HG03196 (cell line): ENCODE data around the gene ASXL1.
"Not testable (repeated sequence)": the region's sequence is repeated elsewhere in the genome, so short reads cannot be mapped to it uniquely, and the experiment has no call there.

ENCODE experiments used
- ATAC-seq: cut with Tn5 transposase; IDR thresholded peaks from one replicate; pipeline ENCODE4 v1.9.1; 2021; ENCODE audit not compliant: unreplicated experiment

Gene ASXL1

DNA sequence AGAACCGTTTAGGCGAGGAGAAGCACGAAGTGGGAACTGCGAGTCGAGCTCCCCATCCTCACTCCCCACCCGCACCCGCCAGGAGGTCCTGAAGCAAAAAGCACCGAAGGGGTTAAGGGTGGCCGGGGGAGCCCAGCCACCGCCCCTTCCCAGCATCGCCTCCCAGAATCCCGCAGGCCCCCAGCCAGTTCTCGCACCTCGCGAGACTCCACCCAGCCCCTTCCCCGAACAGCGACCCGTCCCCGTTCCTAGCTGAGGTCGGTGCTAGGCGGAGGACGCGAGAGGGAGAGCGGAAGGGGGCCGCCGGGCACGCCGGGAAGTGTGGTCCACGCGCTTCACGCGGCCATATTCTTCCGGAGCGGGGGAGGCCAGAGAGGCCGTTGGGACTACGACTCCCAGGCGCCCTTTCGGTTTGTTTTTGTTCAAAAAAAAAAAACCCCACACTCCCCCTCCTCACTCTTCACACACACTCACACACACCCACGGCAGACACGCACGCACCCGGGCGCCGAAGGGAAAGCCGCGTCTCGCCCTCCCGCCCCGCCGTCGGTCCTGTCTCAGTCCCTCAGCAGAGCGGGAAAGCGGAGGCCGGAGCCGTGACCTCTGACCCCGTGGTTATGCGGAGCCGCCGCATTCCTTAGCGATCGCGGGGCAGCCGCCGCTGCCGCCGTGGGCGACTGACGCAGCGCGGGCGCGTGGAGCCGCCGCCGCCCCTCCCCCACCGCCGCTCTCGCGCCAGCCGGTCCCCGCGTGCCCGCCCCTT is at the start of gene ASXL1:
Gene ASXL1 (plus strand): TSS at position 463 of the 763 bp plus-strand sequence. CDS start 445 bp downstream, outside the sequence.
- peak; percentile 75 for ATAC-seq

DNA sequence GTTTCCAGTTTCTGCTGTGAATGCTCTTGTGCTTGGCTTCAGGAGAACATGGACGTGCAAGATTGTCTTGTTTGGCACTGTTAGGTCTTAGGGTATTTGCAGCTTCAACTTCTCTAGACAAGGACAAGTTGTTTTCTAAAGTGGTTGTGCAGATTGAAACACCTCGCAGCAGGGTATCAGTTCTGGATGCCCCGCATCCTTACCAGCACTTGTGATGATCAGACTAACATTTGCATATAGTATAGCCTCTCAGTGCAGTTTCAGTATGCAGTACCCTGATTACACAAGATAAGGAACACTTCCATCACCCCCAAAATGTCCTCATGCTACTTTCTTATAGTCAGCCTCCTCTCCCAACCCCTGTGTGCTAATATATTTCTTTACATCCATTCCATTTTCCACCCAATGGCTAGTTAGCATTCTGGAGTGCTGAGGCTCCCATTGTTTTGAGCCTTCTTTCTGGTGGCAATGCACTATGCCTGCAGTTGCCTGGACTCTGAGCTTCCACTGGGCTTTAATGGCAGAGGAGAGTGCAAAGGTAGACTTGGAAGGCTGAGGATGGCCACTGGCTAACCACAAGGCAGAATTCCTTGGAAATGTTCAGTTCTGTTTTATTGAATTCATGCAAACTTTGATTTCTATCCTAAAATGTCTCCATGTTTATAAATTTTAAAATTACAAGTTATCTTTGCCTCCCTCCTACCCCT is 45.3 kb upstream of the ASXL1 start:
- no peak for ATAC-seq

DNA sequence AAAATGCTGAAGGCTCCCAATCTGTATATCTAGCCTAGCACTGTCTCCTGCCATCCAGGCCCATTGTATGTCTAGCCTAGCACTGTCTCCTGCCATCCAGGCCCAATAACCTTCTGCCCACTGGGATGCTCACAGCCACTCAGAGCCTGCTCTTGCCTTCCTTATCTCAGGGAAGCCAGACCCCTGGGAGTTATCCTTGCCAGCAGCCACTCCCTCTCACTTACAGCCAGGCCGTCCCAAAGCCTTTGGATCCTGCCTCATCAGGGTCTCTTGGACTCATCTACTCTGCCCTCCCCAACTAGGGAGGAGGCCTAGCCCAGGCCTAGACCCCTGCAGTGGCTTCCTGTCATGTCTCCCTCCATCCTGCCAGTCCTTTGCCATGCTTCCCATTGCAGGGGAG is 43.4 kb upstream of the ASXL1 start:
- no peak for ATAC-seq

DNA sequence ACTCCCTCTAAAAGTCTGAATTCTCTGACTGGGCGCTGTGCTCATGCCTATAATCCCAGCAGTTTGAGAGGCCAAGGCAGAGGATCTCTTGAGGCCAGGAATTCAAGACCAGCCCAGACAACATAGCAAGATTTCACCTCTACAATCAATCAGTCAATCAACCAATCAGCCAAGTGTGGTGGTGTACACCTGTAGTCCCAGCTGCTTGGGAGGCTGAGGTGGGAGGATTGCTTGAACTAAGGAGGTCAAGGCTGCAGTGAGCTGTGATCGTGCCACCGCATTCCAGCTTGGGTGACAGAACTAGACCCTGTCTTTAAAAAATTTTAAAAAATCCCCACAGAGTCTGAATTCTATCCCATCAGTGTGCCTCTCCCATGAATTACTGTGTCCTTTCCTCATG is 42.7 kb upstream of the ASXL1 start:
- no peak for ATAC-seq

DNA sequence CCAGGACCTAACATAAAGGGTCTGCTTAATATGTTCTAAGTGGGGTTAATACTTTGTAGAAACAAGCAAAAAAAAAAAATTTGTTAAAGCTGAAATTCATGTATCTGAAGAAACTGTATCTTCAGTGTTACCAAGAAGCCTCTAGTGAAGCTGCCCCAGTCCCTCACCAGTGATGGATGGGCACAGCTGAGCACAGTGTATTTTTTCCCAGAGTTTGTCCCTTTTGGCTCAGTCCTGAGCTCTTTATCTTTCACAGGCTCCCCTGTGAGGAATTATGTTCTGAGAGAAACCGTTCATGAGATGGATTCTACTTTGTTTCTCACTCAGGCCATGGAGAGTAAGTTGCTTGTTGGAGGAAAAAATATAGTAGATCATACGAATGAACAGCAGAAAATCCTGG is 42.2 kb upstream of the ASXL1 start:
- no peak for ATAC-seq

DNA sequence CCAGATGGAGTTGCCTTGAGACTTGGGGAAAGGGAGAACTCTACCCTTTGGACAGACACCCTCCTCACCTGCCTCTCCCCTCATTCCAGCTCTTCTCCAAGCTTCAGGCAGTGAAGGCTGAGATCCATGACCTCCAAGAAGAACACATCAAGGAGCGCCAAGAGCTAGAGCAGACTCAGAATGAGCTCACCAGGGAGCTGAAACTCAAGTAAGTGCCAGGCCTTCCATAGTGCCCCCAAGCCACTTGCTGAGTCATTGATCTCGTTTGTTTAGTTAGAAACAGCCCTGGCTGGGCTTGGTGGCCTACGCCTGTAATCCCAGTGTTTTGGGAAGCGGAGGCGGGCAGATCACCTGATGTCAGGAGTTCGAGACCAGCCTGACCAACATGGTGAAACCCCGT is 41.5 kb upstream of the ASXL1 start:
- ATAC-seq: no peak

DNA sequence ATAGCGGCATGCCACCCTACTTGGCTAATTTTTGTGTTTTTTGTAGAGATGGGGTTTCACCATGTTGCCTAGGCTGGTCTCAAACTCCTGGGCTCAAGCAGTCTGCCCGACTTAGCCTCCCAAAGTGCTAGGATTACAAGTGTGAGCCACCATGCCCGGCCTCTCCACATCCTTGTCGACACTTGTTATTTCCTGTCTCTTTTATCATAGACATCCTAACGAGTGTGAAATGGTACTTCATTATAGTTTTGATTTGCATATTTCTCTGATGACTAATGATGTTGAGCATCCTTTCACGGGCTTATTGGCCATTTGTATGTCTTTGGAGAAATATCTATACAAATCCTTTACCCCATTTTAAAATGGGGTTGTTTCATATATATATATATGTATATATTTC is 39.0 kb upstream of the ASXL1 start:
- no peak for ATAC-seq

DNA sequence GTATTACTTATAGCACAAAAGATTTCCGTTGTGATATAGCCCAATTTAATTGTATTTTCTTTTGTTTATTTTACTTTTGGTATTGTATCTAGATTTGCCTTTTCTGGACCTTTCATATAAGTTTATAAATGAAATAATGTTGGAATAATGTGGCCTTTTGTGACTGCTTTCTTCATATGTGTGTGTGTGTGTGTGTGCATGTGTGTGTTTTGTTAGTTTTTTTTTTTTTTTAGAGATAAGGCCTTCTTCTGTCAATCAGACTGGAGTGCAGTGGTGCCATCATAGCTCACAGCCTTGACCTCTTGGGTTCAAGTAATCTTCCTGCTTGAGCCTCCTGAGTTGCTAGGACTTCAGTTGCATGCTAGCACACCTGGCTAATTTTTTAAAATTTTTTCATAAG is 37.8 kb upstream of the ASXL1 start:
- ATAC-seq: no peak

DNA sequence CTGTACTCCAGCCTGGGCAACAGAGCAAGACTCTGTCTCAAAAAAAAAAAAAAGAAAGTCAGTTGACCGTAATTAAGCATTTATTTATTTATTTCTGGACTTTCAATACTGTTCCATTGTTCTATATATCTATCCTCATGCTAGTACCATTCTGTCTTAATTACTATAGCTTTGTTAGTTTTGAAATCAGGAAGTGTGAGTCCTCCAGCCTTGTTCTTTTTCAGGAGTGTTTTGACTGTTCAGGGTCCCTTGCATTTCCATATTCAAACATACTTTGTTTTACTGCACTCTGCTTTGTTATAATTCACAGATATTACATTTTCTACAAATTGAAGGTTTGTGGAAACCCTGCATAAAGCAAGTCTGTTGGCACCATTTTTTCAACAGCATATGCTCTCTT is 36.7 kb upstream of the ASXL1 start:
- no peak for ATAC-seq

DNA sequence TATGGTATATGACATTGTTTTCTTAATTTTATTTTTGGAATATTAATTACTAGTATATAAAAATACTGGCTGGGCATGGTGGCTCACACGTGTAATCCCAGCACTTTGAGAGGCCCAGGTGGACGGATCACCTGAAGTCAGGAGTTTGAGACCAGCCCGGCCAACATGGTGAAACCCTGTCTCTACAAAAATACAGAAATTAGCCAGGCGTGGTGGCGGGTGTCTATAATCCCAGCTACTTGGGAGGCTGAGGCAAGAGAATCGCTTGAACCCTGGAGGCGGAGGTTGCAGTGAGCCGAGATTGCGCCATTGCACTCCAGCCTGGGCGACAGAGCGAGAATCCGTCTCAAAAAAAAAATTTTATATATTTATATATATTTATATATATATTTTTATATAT is 35.9 kb upstream of the ASXL1 start:
- ATAC-seq: not testable (repeated sequence)

DNA sequence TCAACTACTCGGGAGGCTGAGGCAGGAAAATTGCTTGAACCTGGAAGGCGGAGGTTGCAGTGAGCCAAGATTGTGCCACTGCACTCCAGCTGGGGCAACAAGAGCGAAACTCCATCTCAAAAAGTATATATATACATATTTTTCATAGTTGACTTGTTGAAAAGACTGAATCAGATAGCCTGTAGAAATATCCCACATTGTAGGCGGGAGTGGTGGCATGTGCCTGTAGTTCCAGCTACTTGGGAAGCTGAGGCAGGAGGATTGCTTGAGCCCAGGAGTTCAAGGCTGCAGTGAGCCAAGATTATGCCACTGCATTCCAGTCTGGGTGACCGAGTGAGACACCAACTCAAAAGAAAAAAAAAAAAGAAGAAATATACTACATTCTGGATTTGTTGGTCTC is 34.4 kb upstream of the ASXL1 start:
- ATAC-seq: not testable (repeated sequence)

DNA sequence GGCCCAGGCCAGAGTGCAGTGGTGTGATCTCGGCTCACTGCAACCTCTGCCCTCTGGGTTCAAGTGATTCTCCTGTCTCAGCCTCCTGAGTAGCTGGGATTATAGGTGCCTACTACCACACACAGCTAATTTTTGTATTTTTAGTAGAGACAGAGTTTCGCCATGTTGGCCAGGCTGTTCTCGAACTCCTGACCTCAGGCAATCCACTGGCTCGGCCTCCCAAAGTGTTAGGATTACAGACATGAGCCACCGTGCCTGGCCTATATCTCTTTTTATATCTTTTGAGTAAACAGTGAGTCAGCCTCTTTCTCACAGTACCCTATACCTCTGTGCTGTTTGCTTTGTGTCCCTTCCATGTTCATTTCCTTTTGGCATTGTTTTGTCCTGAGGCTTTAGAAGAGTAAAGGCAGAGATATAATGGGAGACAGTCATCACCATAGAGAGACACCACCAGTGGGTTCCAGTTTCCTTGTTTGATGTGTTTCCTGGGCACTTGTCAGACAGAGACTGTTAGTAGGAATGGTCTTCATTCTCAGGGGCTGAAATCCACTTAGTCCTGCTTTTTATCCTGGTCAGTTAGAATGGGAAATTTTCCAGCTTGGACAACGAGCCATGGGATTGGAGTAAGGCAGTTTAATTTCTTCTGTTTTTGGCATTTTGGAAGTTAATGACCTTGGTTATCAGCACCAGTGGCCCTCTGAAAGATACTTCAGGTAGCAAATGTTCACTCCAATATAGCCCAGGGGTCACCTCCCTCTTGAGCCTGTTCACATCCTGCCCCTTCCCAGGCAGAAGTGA is 32.2 kb upstream of the ASXL1 start:
- no peak for ATAC-seq

DNA sequence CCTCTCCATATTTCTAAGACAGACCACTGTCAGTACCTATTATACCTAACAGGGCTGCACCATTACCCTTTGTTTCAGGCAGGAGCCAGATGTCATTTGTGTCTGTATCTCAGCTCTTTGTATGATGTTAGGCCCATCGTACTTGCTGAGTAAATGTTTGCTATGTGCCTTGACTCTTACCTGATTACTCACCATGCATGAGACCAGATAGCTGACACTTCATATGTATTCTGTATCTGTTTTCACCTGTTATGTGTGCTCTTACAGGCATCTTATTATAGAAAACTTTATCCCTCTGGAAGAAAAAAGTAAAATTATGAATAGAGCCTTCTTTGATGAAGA is 31.7 kb upstream of the ASXL1 start:
- ATAC-seq: no peak

DNA sequence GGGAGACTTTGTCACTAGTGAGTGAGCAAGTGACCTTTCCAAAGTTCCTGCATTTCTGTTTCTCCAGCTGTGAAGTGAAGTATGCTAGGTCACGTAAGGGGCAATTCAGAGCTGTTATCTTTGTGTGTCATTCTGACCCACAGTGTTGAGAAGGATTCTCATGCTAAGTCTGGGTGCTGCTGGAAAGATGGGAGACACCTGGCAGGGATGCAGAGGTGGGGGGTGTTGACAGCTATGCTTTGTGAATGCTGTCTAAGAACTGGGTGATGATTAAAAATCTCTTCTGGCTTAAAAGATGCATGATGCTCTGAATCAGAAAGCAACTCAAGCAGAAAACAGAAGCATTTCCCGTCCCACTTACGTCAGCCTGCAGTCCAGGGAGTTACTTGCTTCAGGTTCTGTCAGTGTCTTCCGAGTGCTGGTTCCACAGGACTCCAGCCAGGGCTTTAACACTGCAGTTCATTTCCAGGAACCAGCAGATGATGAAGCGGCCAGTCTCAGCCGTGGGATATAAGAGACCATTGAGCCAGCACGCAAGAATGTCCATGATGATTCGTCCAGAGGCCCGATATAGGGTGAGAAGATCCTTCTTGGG is 30.9 kb upstream of the ASXL1 start:
- ATAC-seq: no peak

DNA sequence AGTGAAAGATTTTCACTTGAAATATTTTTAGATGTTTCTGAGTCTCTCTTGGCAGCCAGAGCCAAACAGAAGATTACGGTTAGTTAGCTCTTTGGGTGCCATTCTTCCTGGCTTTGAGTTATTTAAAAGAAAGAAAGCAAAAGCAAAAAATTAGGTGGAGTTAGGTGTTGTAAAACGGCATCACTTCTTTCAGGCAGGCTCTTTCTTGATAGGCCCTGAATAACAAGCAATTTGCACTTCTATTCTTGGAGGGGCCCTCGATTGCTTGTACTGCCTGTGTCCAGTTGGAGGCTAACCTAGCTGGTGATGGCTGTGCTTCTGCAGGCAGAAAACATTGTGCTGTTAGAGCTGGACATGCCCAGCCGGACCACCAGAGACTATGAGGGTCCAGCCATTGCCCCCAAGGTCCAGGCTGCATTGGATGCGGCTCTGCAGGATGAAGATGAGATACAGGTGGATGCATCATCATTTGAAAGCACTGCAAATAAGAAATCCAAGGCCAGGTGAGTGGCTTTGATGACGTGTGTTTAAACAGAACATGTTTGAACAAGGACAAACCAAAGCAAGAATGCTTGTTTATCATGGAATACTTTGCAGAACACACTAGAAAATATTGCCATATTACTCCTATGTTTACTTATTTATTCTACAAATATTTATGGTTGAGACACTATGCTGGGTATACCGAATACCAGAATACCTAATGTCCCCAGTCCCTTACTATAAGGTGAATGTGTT is 28.1 kb upstream of the ASXL1 start:
- no peak for ATAC-seq

DNA sequence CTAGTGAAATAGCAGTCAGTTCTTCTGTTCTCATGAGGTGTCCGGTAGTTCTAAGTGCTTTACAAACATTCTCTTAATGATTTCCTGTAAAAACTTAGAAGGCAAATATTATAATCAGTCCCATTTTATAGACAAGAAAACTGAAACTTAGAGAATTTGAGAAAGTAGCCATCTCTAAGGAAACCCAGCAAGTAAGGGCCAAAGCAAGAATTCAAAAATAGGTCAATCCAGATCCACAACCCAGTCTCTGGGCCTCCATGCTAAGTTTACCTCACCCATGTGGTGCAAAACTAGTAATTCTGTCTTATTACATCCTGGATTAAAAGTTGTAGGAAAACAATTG is 27.6 kb upstream of the ASXL1 start:
- ATAC-seq: no peak

DNA sequence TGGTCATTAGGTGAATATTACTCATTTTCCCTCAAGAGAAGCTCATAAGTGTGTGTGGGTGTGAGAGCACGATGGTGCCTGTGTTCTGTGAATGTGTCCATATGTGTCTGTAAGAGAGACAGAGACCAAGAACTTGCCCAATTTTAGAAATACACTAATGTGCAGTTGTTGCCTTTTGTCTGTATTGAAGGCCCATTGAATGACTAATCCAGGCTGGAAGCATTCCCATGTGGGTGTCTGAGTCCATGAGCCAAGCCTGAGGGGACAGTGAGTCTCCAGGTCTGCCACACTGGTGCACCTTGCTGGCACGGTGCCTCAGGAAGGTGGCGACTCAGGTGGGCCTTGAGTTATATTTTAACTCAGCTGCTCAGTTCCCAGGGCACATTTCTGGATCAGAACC is 25.5 kb upstream of the ASXL1 start:
- peak; percentile 5 for ATAC-seq

DNA sequence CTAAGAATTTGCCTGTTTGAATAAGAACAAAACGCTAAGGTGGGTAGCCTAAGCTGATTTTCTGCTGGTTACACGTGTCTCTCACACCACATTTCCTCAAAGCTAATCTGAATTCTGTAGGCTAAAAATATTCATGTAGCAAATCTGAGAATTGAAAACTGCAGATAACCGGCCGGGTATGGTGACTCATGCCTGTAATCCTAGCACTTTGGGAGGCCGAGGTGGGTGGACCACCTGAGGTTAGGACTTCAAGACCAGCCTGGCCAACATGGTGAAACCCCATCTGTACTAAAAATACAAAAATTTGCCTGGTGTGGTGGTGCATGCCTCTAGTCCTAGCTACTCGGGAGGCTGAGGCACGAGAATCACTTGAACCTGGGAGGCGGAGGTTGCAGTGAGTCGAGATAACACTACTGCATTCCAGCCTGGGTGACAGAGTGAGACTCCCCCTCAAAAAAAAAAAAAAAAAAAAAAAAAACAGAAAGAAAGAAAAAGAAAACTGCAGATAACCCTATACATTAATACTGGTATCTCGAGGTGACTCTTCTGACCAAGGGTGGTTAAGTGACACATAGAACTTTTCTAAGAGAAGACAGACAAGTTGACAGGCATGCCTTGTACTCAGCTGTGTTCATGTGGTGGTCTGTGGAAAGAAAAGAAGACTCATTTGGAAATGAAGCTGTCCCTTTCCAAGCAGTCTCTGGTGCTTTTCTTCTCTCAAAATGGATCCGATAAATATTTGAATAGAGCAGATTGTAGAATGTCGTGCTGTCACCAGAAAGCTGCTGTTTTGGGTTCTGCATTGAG is 24.7 kb upstream of the ASXL1 start:
- peak; percentile 63 for ATAC-seq

DNA sequence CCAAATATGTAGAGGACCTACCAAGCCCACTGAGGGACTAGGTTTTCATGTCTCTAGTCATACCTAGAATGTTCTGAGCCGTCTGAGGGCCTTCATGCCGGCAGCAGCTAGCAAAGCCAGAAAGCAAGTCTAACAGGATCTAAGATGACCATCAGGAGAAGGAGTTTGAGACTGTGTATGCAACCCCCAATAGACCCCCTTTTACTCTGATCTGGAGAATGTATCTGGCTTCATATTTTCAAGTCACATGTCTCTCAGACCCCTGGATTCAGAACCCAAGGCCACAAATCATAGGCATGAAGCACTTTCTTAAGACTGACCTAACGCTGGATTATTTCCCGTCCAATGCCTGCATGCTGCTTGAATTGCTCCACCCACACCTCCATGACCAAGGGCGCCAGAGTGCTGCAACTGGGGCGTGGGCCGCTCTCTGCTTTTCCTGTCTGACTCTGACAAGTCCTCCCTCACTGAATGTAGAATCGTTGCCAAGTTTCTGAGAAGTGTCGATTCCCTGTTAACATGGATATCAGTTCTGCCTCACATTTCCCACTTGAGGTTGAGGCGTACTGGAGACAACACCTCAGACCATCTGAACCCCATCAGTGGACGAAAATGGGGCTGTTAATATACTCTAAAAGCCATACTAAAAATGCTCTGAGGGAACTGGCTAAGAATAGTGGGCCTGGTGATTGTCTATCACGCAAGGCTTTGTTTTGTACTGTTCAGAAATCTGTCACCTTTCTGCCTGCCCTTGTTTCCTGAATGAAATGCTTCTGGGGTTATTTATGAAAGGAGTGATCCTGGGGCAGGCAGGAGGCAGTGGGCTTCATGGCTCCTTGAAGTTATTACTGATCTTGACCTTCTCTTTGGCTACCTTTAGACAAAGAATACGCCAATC is 23.9 kb upstream of the ASXL1 start:
- ATAC-seq: no peak
